ENCODE measurements around the gene DAB1.

DAB1 gene

DNA sequence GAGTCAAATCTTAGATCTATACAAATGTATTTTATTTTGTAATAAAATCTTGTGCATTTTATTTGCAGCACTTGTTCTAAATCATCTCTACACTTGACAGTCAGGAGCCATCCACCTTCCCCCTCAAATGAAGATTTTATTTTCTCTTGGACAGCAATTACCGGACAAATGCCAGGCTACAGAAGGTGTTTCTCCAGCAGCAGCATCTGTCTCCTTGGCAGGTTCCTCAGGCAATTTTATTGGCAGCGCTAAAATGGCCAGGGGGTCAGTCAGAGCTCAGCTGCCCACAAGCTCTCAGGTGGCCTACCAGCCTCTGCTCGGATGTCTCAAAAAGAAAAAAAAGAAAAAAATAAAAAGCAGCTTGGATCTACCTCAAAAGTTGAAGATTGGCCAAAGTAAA, 107.6 kb downstream of the DAB1 start:
- peak in 1 of 14 donors; percentile 90 for DNase-seq

DNA sequence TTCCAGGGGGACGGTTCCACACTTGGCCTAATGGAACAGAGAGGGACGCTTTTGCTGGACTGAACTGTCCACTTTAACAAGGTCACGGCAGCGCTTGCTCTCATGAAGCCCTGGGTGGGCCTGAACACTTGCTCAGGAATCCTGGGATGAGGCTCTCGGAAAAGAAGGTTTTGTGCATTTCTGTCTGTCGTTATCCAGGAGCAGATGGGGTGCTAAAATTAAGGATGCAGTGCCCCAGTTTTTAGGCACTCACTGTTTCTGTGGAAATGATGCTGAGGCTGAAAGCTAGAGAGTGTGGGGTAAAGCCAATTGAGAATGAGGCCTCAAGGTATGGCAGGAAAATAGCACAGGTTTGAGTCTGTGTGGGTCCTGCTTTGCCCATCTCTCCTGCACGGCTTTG, 111.0 kb downstream of the DAB1 start:
- peak in 1 of 14 donors; percentile 95 for DNase-seq

DNA sequence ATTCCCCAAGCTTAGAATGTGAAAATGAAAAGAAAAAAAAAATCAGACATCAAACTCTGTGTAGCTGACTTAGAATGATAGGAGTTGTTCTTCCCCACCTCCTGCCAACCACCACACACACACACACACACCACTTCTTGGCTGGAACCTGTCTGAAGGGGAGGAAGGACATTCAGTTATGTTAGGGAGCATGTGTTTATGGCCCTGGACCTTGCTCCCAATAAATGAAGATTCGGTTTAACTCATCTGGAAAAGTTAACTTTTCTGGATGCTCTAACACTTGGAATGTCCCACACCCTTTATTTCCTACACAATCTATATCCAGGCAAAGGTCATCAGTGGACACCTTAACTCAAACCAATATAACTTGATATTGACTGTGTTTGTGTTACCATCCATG, 112.4 kb downstream of the DAB1 start:
- no peak for DNase-seq

DNA sequence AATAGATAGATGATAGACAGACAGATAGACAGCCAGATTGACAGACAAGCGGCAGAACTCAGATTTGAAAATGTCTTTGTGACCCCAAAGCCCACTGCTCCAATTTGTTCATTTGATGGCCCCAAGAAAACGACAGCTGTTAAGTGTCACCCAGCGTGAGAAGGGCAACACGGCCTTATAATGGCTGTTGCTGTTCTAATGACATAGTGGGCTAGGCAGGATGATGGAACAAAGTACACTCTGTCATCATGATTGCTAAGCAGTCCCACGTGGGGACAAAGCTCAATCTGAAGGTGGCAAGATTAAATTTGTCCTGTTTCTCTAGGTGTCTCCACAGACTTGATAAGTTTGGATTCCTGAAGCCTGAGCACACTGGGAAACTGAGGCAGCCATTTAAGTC, 112.9 kb downstream of the DAB1 start:
- no peak for DNase-seq

DNA sequence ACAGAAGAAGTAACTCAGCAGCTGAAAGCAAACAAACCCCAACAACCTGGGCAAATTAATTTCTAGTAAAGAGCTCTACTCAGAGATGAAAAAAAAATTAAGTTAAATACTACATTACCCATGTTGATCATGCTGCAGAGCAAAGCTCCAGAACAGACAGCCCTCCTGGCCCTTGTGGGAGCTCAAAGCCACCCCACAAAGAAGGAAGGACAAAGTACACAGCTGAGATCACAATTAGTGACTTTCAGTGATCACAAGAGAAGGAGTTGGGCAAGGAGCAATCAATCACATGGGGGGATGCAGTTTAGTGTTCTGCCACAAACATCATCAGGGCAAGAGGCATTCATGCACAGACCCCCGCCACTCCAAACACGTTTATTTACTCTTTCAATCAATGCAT, 114.2 kb downstream of the DAB1 start:
- DNase-seq = no peak

DNA sequence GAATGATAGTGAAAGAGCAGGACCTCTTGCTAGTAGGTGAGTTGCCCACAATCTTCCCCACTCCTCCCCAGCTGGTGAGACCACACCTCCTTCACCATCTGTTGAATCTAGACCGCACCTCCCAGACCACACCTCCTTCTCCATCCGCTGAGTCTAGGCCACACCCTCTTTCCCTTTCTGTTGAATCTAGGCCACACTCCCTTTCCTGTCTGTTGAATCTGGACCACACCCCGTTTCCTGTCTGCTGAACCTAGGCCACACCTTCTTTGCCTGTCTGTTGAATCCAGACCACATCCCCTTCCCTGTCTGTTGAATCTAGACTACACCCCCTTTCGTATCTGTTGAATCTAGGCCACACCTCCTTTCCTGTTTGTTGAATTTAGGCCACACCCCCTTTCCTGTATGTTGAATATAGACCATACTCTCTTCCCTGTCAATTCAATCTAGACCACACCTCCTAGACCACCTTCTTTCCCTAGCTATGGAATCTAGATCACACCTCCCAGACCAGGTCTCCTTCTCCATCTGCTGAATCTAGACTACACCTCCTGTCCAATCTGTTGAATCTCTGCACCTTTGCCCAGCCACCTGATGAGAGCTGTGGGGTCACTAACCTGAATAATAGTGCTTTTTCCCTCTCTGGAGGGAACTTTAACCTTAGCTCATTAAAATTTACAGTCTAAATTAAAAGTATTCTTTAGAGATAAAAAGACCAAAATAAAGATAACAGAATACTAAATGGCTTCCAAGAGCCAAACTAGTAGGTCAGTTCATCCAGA, 116.3 kb downstream of the DAB1 start:
- DNase-seq = no peak

DNA sequence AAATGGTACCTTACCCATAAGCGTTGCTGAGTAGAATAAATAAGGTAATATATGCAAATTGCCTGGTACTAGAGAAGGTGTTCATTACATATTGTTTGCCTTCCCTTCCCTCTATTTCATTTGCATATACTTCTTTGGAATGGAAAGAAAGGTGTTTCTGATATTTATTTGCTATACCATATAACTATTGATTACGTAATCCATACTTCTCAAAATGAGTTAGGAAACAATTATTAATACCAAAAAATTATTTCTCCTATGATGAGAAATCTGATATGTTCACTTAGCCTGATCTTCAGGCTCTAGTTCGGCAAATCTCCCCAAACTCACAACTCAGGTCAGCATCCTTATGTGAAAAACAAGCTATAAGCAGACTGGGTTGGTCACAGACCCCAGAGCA, 119.3 kb downstream of the DAB1 start:
- no peak for DNase-seq

DNA sequence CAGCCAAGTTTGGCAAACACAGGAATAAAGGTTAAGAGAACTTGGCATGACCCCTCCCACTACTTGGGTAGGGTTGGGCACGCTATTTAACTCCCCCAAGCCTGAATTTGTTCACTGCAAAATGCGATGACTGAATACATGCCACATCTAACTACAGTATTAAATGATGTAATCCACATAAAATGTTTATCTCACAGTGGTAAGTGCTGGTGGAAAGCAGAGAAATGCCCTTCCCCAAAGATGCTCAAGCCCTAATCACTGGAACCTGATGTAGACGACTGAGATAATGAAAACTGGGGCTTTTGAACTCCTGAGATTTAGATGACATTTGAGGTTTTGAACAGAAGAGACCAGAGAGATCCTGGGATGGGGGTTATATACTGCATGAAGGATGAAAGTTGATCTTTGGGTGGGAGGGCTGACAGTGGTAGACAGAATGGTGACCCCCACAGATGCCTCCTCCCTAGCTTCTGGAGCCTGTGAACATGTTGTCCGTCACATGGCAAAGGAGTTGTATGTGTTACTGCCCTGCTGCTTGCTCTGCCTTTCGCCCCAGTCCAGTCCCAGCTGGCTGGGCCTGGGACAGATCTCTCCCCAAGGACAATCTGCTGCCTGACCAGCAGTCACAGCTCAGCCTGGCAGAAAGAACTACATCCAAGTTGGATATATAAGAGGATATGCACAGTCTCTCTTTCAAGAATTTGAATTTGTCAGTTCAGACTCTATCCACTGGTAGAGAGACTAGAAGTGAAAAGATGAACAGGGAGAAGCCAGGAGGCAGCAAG, 120.9 kb downstream of the DAB1 start:
- no peak for DNase-seq

DNA sequence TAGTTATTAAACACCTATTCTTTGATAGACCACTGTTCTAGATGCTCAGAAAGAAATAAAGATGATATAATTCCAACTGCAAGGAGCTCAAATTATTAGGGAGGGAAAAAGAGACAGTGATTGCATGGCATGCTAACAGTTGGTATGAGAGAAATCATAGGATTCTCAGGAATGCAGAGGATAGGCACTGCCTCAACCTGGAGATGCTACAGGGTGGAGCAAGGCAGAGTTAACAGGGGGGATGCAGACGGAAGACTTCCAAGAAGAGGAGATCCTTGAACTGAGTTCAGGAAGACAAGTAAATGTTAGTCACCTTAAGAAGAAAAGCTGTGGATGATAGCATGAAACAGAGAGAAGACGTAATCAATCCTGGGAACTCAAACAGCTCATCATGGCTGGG, 123.7 kb downstream of the DAB1 start:
- no peak for DNase-seq

DNA sequence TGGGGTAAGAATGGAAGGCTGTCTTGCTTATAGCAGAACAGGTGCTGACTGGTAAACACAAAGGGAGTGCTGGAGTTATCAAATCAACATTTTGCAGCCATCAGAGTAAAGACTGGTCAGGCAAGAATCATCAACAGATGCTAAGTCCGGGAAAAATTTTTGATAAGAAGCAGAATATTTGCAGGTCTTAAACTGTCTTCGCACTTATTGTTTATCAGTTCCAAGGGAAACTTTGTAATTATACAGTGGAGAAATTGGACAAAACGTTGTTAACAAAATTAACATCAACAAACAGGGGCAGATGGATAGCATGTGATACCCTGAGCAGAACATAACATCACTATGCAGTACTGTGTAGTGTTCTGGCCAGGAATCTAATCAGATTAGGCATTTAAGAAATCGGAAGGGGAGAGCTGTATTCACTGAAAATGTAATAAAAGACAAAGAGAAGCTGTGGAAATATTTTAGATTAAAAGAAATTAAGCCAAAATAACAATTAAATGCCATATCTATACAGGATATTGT, 127.1 kb downstream of the DAB1 start:
- DNase-seq = peak in 1 of 14 donors; percentile 74

DNA sequence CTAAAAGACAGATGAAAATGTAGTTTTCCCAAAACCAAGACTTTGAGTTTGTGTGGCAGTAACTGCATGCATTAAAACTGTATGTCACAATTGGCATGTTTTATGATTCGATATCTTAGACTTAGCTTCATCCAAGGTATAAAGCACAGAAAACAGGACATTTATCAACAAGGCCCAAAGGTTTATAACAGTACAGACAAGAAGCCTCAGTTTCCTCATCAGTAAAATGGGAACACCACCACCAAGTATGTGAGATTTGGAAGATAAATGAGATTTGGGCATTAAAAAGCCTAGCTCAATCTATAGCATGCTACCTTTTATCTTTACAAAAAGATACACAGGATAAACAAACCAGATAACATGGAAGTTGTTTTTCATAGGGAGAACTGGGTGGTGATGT, 128.5 kb downstream of the DAB1 start:
- DNase-seq = no peak

DNA sequence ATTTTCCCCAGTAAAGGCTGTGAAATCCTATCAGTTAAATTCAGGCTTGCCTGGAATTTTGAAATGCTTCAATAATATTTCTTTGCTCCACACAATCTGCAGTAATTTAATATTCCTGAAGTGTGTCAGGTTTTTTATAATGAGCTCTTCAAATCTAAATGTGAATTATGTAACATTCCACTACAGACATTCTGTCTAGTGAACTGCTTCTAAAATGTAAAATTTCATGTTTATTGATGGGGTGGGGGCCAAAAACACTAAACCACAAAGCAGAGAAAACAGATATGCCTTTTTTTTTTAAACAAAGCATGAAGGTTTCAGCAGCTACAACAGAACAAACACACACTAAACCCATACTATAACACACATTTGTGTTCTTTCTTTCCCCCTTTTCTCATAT, 129.7 kb downstream of the DAB1 start:
- DNase-seq = no peak

DNA sequence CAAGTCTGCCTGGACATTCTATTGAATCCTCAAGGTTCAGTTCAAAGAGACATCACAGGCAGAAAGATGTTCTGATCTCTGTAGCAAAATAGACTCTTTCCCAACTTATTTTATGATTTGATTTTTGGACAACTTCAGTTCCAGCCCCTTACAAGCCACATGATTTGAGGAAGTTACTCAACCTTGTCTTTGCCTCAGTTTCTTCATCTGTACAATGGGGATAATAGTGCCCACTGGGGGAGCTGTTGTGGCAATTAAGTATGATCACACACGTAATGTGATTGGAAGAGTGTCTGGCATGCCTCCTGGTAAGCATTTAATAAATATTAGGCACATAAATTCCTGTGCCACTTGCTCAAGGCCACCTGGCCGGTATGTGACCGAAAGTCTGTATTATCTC, 130.6 kb downstream of the DAB1 start:
- no peak for DNase-seq

DNA sequence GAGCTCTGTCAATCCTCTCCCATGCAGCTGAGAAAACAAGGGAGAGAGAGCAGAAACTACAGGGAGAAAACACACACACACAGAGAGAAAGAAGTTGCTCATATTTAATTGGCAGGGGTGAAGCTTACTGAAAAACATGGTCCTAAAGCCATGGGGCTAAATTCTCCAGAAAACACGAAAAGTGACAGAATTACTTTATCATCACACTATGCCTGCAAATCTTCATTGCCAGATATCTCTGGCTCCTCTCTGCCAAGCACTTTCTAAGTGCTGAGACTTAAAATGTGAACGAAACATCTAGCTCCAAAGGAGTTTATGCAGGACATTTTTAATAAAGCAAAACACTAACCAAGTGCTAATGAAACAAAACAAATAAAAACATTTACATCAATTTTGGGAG, 134.1 kb downstream of the DAB1 start:
- DNase-seq = no peak

DNA sequence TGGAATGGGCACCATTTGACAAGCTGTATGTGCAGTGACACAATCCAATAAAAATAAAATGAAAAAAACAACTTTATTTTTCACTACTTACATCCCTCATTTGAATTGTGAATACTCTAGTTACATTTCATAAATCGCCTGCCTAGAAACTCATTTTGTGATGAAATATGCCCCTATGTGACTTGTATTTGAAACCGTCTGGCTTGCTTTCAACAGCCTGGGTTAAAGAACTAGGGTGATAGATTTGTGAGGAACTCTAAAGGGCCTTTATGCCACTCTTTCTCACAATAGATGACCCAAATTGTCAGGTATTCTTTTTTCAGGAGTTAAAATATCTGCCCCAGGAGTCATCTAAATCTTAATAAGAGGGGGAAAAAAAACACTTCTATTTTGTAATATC, 137.9 kb downstream of the DAB1 start:
- DNase-seq = no peak

DNA sequence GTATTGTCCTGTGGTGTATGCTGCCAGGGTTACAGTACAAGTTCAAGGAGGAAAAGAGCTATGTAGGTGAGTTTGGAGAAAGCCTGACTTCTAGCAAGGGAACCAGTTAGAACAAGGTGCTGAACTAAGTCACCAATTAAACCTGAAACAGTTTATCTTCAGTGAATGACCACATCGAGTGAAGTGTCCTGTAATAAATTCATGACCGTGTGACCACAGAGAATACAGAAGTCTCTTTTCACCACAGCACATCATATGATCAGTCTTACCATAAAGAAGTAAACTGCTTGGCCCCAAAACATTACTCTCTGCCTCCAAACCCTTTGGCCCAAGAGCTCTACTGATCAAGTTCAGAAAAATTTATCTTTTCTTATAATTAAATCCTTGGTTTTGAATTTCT, 141.4 kb downstream of the DAB1 start:
- DNase-seq = no peak

DNA sequence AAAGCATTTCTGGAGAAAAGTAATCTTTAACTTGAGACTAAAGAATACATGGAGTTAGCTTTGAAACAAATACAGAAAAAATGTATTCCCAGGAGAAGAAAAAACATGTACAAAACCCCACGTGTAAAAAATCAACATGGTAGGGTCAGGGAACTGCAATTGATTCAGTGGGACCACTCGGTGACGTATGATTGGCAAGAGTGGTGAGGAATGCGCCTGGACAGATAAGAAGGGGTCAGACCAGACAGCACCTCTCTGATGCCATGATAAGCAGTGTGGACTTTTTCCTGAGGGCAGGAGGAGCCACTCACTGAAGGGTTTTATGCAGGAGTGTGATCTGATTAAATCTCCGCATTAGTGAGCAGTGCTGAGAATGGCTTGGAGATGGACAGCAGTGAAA, 142.5 kb downstream of the DAB1 start:
- no peak for DNase-seq

DNA sequence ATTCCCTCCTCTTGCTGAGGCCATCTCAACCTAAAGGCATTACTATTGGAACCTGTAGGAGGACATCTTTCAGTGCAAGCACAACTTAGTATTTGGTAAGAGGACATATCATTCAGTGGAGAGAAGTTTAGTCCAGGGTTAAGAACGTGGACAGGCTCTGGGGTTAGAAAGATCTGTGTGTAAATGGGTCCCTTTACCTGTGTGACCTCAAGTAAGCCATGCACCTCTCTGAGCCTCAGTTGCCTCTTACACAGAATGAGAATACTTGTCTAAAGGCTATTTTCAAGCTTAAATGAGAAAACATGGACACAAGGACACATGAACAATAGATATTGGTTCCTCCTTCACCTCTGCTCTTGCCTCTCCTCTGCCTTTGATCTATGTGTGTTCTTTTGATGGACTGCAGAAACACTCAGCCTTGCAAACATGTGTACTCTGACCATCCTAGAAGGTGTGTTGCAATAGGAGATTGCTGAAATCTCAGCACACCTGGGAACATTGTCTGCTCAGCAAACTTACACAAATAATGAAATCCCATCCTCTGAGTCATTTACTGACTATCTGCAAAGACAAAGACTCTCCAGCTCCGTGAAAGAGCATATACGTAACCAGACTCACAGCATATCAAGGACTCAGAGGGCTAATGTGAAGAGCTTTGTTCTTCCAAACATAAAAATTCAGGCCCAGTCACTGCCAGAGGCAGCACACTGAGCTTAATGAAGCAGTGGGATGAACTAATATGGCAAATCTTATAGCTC, 143.8 kb downstream of the DAB1 start:
- DNase-seq = no peak

DNA sequence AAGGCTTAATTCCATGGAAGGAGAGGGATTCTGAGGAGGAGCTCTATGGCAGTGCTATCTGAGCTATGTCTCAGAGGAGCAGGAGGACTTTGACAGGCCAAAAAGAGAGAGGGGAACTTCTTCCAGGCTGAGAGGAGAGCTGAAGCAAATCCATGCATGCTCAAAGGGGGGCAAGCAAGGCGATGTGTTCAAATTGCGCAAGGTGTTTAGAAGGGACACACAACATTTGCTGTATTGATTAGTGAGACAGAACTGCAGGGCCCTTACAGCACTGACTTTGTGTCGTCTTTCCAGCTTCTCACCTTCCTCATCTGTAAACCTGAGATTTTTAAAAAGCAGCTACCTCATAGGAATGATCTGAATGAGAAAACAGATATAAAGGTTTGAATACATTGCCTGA, 145.3 kb downstream of the DAB1 start:
- no peak for DNase-seq

DNA sequence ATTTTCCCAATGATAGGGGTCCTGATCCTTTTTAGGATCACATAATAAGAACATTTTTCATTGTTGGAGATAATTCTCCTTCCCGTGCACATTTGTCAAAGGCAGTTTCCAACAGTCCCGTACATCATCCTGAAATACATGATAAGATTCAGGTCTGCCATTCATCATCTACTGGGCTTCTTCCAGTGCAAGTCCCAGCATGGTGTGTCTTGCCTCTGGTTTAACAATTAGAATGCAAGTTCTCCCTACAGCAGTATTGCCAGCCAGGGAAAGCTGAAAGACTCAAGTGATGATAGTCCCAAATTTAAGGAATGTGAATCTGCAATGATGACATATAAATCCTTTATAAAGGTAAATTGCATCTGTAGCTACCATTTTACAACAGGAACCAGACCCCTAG, 146.2 kb downstream of the DAB1 start:
- no peak for DNase-seq

DNA sequence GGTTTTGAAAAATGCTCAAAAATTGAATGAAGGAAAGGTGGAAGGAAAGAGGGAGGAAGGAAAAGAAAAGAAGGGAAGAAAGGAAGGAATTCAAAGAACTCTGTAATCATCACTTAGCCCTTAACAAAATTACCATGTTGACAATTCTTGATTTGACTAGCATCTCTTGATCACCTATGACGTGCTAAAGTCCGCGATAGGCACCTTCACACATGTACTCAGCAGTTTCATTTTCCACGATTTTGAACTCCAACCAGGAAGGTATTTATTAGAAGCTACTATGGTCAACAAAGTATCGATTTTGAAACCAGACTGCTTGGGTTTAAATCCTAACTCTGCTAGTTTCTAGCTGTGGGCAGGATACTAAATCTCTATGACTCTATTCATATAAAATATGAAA, 146.9 kb downstream of the DAB1 start:
- DNase-seq = no peak

DNA sequence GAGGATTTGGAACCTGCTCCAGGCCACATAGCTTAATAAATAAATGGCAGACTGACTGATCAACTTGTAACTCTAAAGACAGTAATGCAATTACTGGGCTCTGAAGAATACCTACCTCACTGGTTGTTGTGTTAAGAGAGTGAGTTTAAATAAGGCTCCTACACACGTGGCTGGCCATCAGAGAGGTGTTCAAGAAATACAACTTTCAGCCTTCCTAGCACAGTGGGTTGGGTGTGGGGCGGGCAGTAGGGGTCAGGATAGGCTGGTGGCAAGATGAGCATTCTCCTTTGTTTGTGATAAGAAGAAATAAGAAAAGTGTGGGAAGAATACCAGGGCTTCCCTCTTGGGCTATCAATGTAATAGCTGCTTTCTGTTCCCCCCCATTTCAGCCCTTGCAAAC, 151.3 kb downstream of the DAB1 start:
- no peak for DNase-seq

DNA sequence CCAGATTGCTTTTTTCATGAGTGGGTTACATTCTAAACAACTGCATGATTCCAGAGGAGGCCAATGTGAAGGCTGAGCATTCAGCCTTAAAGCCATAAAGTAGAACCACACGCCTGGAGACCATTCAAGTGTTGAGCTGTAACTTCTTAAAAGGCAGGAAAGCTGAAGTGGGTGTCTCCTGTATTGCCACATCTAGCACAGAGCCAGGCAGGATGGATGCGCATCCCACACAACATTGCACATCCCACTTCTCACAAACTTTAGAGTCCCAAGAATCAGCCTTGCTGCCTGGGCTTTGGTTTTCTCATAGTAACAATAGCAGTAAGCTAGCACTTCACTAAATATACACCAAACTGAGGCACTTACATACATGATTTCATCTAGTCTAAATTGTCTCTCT, 151.7 kb downstream of the DAB1 start:
- DNase-seq = no peak
